K562 (cell line): ENCODE measurements around the gene TRIM26. TPM values are rescaled to one million over a fixed set of nuclear protein-coding genes. Genes with fewer than 3 reads are reported as not detected.

Source experiments
- ASH1L ChIP-seq: fragments of 450-650 bp; IDR thresholded peaks from 2 replicates; pipeline ENCODE4 v1.6.1; 2018; ENCODE audit warnings: borderline replicate concordance, mild to moderate bottlenecking, low read depth; ENCODE audit not compliant: partially characterized antibody
- ATF7 ChIP-seq: fragments of 450-650 bp; IDR thresholded peaks from 2 replicates; pipeline ENCODE4 v1.7.1; 2014; ENCODE audit warnings: mild to moderate bottlenecking, moderate library complexity
- EGR1 ChIP-seq: fragments of 450-650 bp; conservative IDR thresholded peaks from 2 replicates; pipeline ENCODE4 v1.6.1; 2017; ENCODE audit warnings: mild to moderate bottlenecking
- EP400 ChIP-seq: fragments of 450-650 bp; IDR thresholded peaks from 2 replicates; pipeline ENCODE4 v1.6.1; 2017; ENCODE audit warnings: antibody characterized with exemption, mild to moderate bottlenecking, moderate library complexity
- GTF3C2 ChIP-seq: IDR thresholded peaks from 3 replicates; pipeline ENCODE4 v1.6.1; 2011; ENCODE audit warnings: borderline replicate concordance, mild to moderate bottlenecking, moderate library complexity; ENCODE audit not compliant: insufficient read length; ENCODE audit errors: extremely low read depth
- HDAC2 ChIP-seq: fragments of 450-650 bp; IDR thresholded peaks from 2 replicates; pipeline ENCODE4 v1.6.1; 2016; ENCODE audit warnings: mild to moderate bottlenecking
- IFI16 ChIP-seq: fragments of 250-450 bp; sonication (Bioruptor Pico); IDR thresholded peaks from 2 replicates; pipeline ENCODE4 v2.1.2; 2022; ENCODE audit warnings: mild to moderate bottlenecking, inconsistent platforms
- KLF10 ChIP-seq: fragments of 250-450 bp; sonication (Bioruptor Pico); IDR thresholded peaks from 2 replicates; pipeline ENCODE4 v1.6.1; 2021; ENCODE audit warnings: matching md5 sums
- MAX ChIP-seq: sonication (generic); formaldehyde crosslinking; IDR thresholded peaks from 2 replicates; pipeline ENCODE4 v1.9.0; 2022; ENCODE audit warnings: mild to moderate bottlenecking, missing genetic modification reagents
- MEIS2 ChIP-seq: fragments of 450-650 bp; IDR thresholded peaks from 2 replicates; pipeline ENCODE4 v1.6.1; 2014; ENCODE audit warnings: mild to moderate bottlenecking; ENCODE audit not compliant: partially characterized antibody
- NONO ChIP-seq, 2 experiments: fragments of 200-400 bp in 1 of 2; fragments of 450-650 bp in 1 of 2; formaldehyde crosslinking in 1 of 2; IDR thresholded peaks; 2 replicates each; pipeline ENCODE4 v1.6.1; 2017; ENCODE audit warnings: low read depth in 2 of 2, mild to moderate bottlenecking in 2 of 2, moderate library complexity in 2 of 2, low read length in 1 of 2
- PHF8 ChIP-seq: fragments of 200-600 bp; sonication (generic); IDR thresholded peaks from 2 replicates; pipeline ENCODE4 v1.6.1; 2012; ENCODE audit warnings: mixed run types, mild to moderate bottlenecking, inconsistent platforms, low read length, moderate library complexity, borderline replicate concordance
- RBFOX2 ChIP-seq: fragments of 200-400 bp; formaldehyde crosslinking; IDR thresholded peaks from 2 replicates; pipeline ENCODE4 v1.6.1; 2017; ENCODE audit warnings: low read depth, mild to moderate bottlenecking, low read length, moderate library complexity
- RBM39 ChIP-seq: fragments of 200-400 bp; formaldehyde crosslinking; optimal IDR thresholded peaks from 2 replicates; pipeline ENCODE3; 2018; ENCODE audit warnings: low read depth, low read length
- SIN3B ChIP-seq: fragments of 450-650 bp; IDR thresholded peaks from 2 replicates; pipeline ENCODE4 v1.6.1; 2017; ENCODE audit warnings: low read depth, mild to moderate bottlenecking, moderate library complexity
- TCF3 ChIP-seq: sonication (generic); formaldehyde crosslinking; IDR thresholded peaks from 2 replicates; pipeline ENCODE4 v1.4.0; 2020; ENCODE audit warnings: mild to moderate bottlenecking, missing genetic modification reagents
- ZBTB33 ChIP-seq: sonication (generic); formaldehyde crosslinking; IDR thresholded peaks from 2 replicates; pipeline ENCODE4 v1.8.1; 2023; ENCODE audit warnings: mild to moderate bottlenecking, missing genetic modification reagents
- ZBTB49 ChIP-seq: sonication (generic); formaldehyde crosslinking; IDR thresholded peaks from 2 replicates; pipeline ENCODE4 v1.8.0; 2022; ENCODE audit warnings: missing genetic modification reagents, mild to moderate bottlenecking, borderline replicate concordance
- ZNF224 ChIP-seq: sonication (generic); formaldehyde crosslinking; IDR thresholded peaks from 2 replicates; pipeline ENCODE4 v1.8.0; 2022; ENCODE audit warnings: mild to moderate bottlenecking, missing genetic modification reagents
- ZNF232 ChIP-seq: sonication (generic); formaldehyde crosslinking; IDR thresholded peaks from 2 replicates; pipeline ENCODE4 v1.8.0; 2022; ENCODE audit warnings: mild to moderate bottlenecking, missing genetic modification reagents
- ZZZ3 ChIP-seq: fragments of 450-650 bp; IDR thresholded peaks from 2 replicates; pipeline ENCODE4 v1.6.1; 2016; ENCODE audit warnings: antibody characterized with exemption, mild to moderate bottlenecking, moderate library complexity
- polyA plus RNA-seq, 8 experiments: library from polyadenylated mRNA; depleted of rRNA in 4 of 8; stranded (reverse) in 5 of 8; unstranded in 3 of 8; fragments of >200 nt; fragmentation: Nextera tagmentation in 2 of 8; fragmentation: Illumina TruSeq in 1 of 8; extraction: Ambion mirVana in 2 of 8; extraction: Trizol in 1 of 8; gene quantifications; 2 replicates each; pipeline versions ENCODE4 v1.2.1 to v1.2.3, GENCODE V29; 2011 to 2014; ENCODE audit warnings: inconsistent platforms in 1 of 8, missing spikeins in 1 of 8
- total RNA-seq, 7 experiments: library from RNA; depleted of rRNA in 6 of 7; stranded (reverse); fragments of >200 nt in 6 of 7; fragmentation: Illumina TruSeq in 2 of 7; extraction: Trizol in 2 of 7; gene quantifications; 2 replicates each; pipeline versions ENCODE4 v1.2.1 to v1.2.3, GENCODE V29; 2011 to 2021; ENCODE audit warnings: low replicate concordance in 1 of 7

The TRIM26 gene
- total and polyA plus RNA-seq, 9 of the 15 experiments (the other 6 are each of a cell fraction or from before 2014, with no cell fraction given), result 0.80 to 5.0 (median 2.8) TPM

GRCh38 chr6:30212865-30213666, at the start of gene TRIM26 (continued):
- TF ChIP-seq NONO (IDR thresholded peaks at IDR 0.05; ENCODE audit: low read depth in 2 of 2, low read length in 1 of 2), result no peak
- TF ChIP-seq MEIS2, result no peak
- no peak for TF ChIP-seq ZBTB49 (CRISPR knock-in tag)
- TF ChIP-seq TCF3, result no peak
- TF ChIP-seq EP400, result no peak
- no peak for TF ChIP-seq GTF3C2
- 0 out of 2 replicates have a peak, but pooled peaks have one; percentile 35 for TF ChIP-seq ZBTB33
- TF ChIP-seq SIN3B, result no peak
- TF ChIP-seq HDAC2, result peak; percentile 81
- peak; percentile 39; the same call in 1 of the 2 replicates for TF ChIP-seq PHF8
- TF ChIP-seq ZNF232 (CRISPR knock-in tag), result no peak
- TF ChIP-seq ATF7, result peak; percentile 11; the same call in 1 of the 2 replicates
- no peak for TF ChIP-seq ZNF224
- no peak for TF ChIP-seq RBM39
- no peak for TF ChIP-seq ASH1L
- TF ChIP-seq RBFOX2, result peak; percentile 71
- TF ChIP-seq MAX (CRISPR knock-in tag), result no peak
- TF ChIP-seq ZZZ3, result no peak
- TF ChIP-seq IFI16 (CRISPR knock-in tag), result no peak
- TF ChIP-seq EGR1, result no peak
- TF ChIP-seq KLF10, result no peak
